ENCODE measurements around the gene TMEM169.

- TF ChIP-seq POLR2A (IDR thresholded peaks at IDR 0.05; ENCODE audit: low read depth, low read length), result no peak
- no peak for TF ChIP-seq POLR2AphosphoS5 (IDR thresholded peaks at IDR 0.05; ENCODE audit: low read depth, low read length)
Observed at GRCh38 chr2:216111122-216111521, 29.4 kb downstream of the TMEM169 start.
